ENCODE results near the gene CCDC112.

CCDC112 gene

GRCh38 chr5:115341745-115342144, 45.3 kb upstream of the CCDC112 start:
- H3K4me2 ChIP-seq (ENCODE audit: low read length) = no peak overlapping the region
- no peak overlapping the region for H3K4me3 ChIP-seq (ENCODE audit: low read depth, low read length)
- H3K27ac ChIP-seq = no peak overlapping the region
- TF ChIP-seq, protein P1, sequence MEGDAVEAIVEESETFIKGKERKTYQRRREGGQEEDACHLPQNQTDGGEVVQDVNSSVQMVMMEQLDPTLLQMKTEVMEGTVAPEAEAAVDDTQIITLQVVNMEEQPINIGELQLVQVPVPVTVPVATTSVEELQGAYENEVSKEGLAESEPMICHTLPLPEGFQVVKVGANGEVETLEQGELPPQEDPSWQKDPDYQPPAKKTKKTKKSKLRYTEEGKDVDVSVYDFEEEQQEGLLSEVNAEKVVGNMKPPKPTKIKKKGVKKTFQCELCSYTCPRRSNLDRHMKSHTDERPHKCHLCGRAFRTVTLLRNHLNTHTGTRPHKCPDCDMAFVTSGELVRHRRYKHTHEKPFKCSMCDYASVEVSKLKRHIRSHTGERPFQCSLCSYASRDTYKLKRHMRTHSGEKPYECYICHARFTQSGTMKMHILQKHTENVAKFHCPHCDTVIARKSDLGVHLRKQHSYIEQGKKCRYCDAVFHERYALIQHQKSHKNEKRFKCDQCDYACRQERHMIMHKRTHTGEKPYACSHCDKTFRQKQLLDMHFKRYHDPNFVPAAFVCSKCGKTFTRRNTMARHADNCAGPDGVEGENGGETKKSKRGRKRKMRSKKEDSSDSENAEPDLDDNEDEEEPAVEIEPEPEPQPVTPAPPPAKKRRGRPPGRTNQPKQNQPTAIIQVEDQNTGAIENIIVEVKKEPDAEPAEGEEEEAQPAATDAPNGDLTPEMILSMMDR (IDR thresholded peaks at IDR 0.05) = no peak
- H3K4me1 ChIP-seq = no peaks in the 10 kb centered on the region
- no peak overlapping the region for H2AFZ ChIP-seq
- H3K27me3 ChIP-seq (ENCODE audit: control insufficient read depth, insufficient read depth, low read length) = no peaks in the 10 kb centered on the region
- H3K9me3 ChIP-seq (ENCODE audit: control insufficient read depth, low read length) = no peaks in the 10 kb centered on the region
- H3K9ac ChIP-seq = no peak overlapping the region
- H3K79me2 ChIP-seq = no peaks in the 10 kb centered on the region
- H3K36me3 ChIP-seq (ENCODE audit: control insufficient read depth, insufficient read depth, low read length) = no peaks in the 10 kb centered on the region

DNA sequence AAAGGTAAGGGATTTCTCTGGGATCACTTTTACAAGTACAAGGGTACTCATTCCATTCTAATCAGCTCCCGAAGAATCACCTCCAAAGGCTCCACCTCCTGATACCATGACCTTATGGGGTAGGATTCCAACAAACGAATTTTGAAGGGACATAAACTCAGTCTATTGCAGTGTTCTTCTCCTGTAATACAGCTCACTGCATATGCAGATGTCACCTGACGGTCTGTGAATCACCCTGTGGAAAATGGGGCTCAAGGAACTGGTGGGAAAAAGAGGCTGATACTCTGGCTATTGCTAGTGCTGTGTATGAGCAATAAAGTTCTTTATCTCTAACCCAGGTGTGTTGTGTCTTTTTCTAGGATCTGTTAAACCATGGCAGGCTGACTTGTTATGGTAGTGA, 42.4 kb upstream of the CCDC112 start:
- Histone ChIP-seq H3K9ac (no peak overlapping the region), H3K27me3 (ENCODE audit: control insufficient read depth, insufficient read depth, low read length) (no peaks in the 10 kb centered on the region), H3K4me1 (no peaks in the 10 kb centered on the region), H3K79me2 (no peaks in the 10 kb centered on the region), H3K4me3 (ENCODE audit: low read depth, low read length) (no peak overlapping the region), H3K9me3 (ENCODE audit: control insufficient read depth, low read length) (no peaks in the 10 kb centered on the region), H3K4me2 (ENCODE audit: low read length) (no peak overlapping the region), H2AFZ (no peak overlapping the region), H3K36me3 (ENCODE audit: control insufficient read depth, insufficient read depth, low read length) (no peaks in the 10 kb centered on the region), H3K27ac (no peak overlapping the region)
- TF ChIP-seq, protein P1 (IDR thresholded peaks at IDR 0.05) = no peak

GRCh38 chr5:115337882-115338281, 41.4 kb upstream of the CCDC112 start:
- TF ChIP-seq, protein P1 (IDR thresholded peaks at IDR 0.05) = no peak
- no peaks in the 10 kb centered on the region for H3K36me3 ChIP-seq (ENCODE audit: control insufficient read depth, insufficient read depth, low read length)

DNA sequence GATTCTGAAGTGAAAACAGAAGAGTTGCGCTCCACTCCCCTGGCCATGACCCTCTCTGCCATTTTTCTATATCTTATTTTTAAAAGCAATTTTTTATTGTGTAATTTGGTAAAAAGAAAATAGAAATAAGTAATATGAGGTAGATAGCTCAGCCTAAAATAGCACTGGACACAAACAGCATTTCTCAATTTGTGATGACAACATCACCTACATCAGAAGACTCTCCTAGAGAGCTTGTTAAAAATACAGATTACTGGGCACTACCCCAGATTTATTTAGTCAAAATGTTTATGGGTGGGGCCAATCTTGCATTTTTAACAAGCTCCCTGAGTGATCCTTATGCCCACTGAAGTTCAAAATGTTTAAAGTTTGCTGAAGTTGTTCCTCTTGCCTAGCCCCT, 40.5 kb upstream of the CCDC112 start:
- Histone ChIP-seq H3K27ac (no peak overlapping the region), H2AFZ (no peak overlapping the region), H3K27me3 (ENCODE audit: control insufficient read depth, insufficient read depth, low read length) (no peaks in the 10 kb centered on the region), H3K79me2 (no peaks in the 10 kb centered on the region), H3K9me3 (ENCODE audit: control insufficient read depth, low read length) (no peaks in the 10 kb centered on the region), H3K4me2 (ENCODE audit: low read length) (no peak overlapping the region), H3K9ac (no peak overlapping the region), H3K4me1 (no peaks in the 10 kb centered on the region), H3K4me3 (ENCODE audit: low read depth, low read length) (no peak overlapping the region), H3K36me3 (ENCODE audit: control insufficient read depth, insufficient read depth, low read length) (no peaks in the 10 kb centered on the region)
- TF ChIP-seq, protein P1 (IDR thresholded peaks at IDR 0.05) = no peak

More at GRCh38 chr5:115337882-115338281, 41.4 kb upstream of the CCDC112 start:
- Histone ChIP-seq H3K27ac (no peak overlapping the region), H3K79me2 (no peaks in the 10 kb centered on the region), H3K4me3 (ENCODE audit: low read depth, low read length) (no peak overlapping the region), H3K27me3 (ENCODE audit: control insufficient read depth, insufficient read depth, low read length) (no peaks in the 10 kb centered on the region), H3K9me3 (ENCODE audit: control insufficient read depth, low read length) (no peaks in the 10 kb centered on the region), H3K4me2 (ENCODE audit: low read length) (no peak overlapping the region), H3K9ac (no peak overlapping the region), H3K4me1 (no peaks in the 10 kb centered on the region), H2AFZ (no peak overlapping the region)

GRCh38 chr5:115336201-115336720, 39.8 kb upstream of the CCDC112 start:
- Histone ChIP-seq H3K36me3 (ENCODE audit: control insufficient read depth, insufficient read depth, low read length) (no peaks in the 10 kb centered on the region), H3K27me3 (ENCODE audit: control insufficient read depth, insufficient read depth, low read length) (no peaks in the 10 kb centered on the region), H3K9ac (no peak overlapping the region), H3K4me1 (no peaks in the 10 kb centered on the region), H3K9me3 (ENCODE audit: control insufficient read depth, low read length) (no peaks in the 10 kb centered on the region), H3K79me2 (no peaks in the 10 kb centered on the region), H3K4me2 (ENCODE audit: low read length) (no peak overlapping the region), H3K27ac (no peak overlapping the region), H3K4me3 (ENCODE audit: low read depth, low read length) (no peak overlapping the region), H2AFZ (no peak overlapping the region)
- TF ChIP-seq, protein P1 (IDR thresholded peaks at IDR 0.05) = no peak
